Ishikawa (cell line): ENCODE results near the gene RHOC.

Experiments
- CEBPB ChIP-seq: IDR thresholded peaks from 2 replicates; pipeline ENCODE4 v1.6.1; 2012
- CREB1 ChIP-seq: IDR thresholded peaks from 2 replicates; pipeline ENCODE4 v1.6.1; 2012; ENCODE audit warnings: low read depth
- EGR1 ChIP-seq: IDR thresholded peaks from 2 replicates; pipeline ENCODE4 v1.6.1; 2012
- EP300 ChIP-seq: IDR thresholded peaks from 2 replicates; pipeline ENCODE4 v1.6.1; 2012; ENCODE audit warnings: borderline replicate concordance
- FOXM1 ChIP-seq: IDR thresholded peaks from 2 replicates; pipeline ENCODE4 v1.6.1; 2012; ENCODE audit warnings: low read depth, borderline replicate concordance
- MAX ChIP-seq: IDR thresholded peaks from 2 replicates; pipeline ENCODE4 v1.6.1; 2012
- RAD21 ChIP-seq: IDR thresholded peaks from 2 replicates; pipeline ENCODE4 v1.6.1; 2012; ENCODE audit warnings: low read depth
- TAF1 ChIP-seq: IDR thresholded peaks from 2 replicates; pipeline ENCODE4 v1.6.1; 2012; ENCODE audit warnings: low read depth, mild to moderate bottlenecking
- TCF12 ChIP-seq: IDR thresholded peaks from 2 replicates; pipeline ENCODE4 v1.6.1; 2012; ENCODE audit warnings: low read depth
- TEAD4 ChIP-seq: IDR thresholded peaks from 2 replicates; pipeline ENCODE4 v1.6.1; 2012
- YY1 ChIP-seq: IDR thresholded peaks from 2 replicates; pipeline ENCODE4 v1.6.1; 2012; ENCODE audit warnings: low read depth
- TF ChIP-seq, protein P1 (sequence below): IDR thresholded peaks from 2 replicates; pipeline ENCODE4 v1.6.1; 2012; ENCODE audit warnings: low read depth, mild to moderate bottlenecking
- TF ChIP-seq, protein P2 (sequence below): IDR thresholded peaks from 2 replicates; pipeline ENCODE4 v1.6.1; 2012

DNA sequence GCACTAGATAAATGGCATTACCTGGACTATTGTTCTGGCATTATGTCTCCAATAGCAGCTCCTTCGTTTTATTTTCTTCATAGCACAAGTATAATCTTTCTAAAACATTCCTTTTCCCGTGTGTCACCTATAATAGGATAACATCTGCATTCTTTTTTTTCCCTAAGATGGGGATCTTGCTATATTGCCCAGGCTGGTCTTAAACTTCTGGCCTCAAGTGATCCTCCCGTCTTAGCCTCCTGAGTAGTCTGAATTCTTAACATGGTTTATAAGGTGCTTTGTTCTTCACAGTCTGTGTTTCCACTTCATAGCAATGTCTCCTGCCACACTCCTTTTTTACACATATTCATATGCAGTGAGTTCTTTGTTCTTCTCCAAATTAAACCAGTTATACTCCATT is 41.1 kb downstream of the RHOC start:
- no peak for TF ChIP-seq CEBPB
- TF ChIP-seq, protein P1, sequence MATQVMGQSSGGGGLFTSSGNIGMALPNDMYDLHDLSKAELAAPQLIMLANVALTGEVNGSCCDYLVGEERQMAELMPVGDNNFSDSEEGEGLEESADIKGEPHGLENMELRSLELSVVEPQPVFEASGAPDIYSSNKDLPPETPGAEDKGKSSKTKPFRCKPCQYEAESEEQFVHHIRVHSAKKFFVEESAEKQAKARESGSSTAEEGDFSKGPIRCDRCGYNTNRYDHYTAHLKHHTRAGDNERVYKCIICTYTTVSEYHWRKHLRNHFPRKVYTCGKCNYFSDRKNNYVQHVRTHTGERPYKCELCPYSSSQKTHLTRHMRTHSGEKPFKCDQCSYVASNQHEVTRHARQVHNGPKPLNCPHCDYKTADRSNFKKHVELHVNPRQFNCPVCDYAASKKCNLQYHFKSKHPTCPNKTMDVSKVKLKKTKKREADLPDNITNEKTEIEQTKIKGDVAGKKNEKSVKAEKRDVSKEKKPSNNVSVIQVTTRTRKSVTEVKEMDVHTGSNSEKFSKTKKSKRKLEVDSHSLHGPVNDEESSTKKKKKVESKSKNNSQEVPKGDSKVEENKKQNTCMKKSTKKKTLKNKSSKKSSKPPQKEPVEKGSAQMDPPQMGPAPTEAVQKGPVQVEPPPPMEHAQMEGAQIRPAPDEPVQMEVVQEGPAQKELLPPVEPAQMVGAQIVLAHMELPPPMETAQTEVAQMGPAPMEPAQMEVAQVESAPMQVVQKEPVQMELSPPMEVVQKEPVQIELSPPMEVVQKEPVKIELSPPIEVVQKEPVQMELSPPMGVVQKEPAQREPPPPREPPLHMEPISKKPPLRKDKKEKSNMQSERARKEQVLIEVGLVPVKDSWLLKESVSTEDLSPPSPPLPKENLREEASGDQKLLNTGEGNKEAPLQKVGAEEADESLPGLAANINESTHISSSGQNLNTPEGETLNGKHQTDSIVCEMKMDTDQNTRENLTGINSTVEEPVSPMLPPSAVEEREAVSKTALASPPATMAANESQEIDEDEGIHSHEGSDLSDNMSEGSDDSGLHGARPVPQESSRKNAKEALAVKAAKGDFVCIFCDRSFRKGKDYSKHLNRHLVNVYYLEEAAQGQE: no peak
- TF ChIP-seq TAF1: no peak
- TF ChIP-seq MAX: no peak
- no peak for TF ChIP-seq EP300
- no peak for TF ChIP-seq YY1
- TF ChIP-seq TEAD4: no peak
- no peak for TF ChIP-seq FOXM1
- TF ChIP-seq, protein P2, sequence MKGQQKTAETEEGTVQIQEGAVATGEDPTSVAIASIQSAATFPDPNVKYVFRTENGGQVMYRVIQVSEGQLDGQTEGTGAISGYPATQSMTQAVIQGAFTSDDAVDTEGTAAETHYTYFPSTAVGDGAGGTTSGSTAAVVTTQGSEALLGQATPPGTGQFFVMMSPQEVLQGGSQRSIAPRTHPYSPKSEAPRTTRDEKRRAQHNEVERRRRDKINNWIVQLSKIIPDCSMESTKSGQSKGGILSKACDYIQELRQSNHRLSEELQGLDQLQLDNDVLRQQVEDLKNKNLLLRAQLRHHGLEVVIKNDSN: no peak
- no peak for TF ChIP-seq RAD21
- TF ChIP-seq EGR1: no peak
- no peak for TF ChIP-seq CREB1
- no peak for TF ChIP-seq TCF12
